SK-N-SH (cell line): ENCODE measurements around the gene RASGEF1B. TPM values are rescaled to one million over a fixed set of nuclear protein-coding genes. Genes with fewer than 3 reads are reported as not detected.

Source experiments
- CTCF ChIA-PET: fragments of 300-600, 350-600 bp; formaldehyde crosslinking; extraction: SDS; loops from one replicate; lab custom pipeline; 2021; lab: Yijun Ruan, JAX
- POLR2A ChIA-PET: fragments of 350-600 bp; sonication (Branson Sonifier 250); formaldehyde crosslinking; extraction: SDS; loops from one replicate; lab custom pipeline; 2020; ENCODE audit warnings: antibody characterized with exemption, inconsistent platforms; lab: Yijun Ruan, JAX
- DNase-seq: peaks from one replicate; pipeline ENCODE4 v3.0.0; 2012
- H2AFZ ChIP-seq: fragments of 200-600 bp; sonication (generic); 2 replicates; pipeline ENCODE4 v1.8.1; 2016; ENCODE audit warnings: antibody characterized with exemption, mild to moderate bottlenecking, low read depth
- H3F3A ChIP-seq: fragments of 200-600 bp; sonication (generic); replicated peaks from 2 replicates; pipeline ENCODE3; 2016; ENCODE audit warnings: antibody characterized with exemption, mild to moderate bottlenecking; ENCODE audit not compliant: insufficient read depth
- H3K27ac ChIP-seq, 2 experiments: fragments of 200-500 bp in 1 of 2; fragments of 200-600 bp in 1 of 2; sonication (Bioruptor generic) in 1 of 2; sonication (generic), shearing (Covaris generic) in 1 of 2; 2 replicates each; pipeline versions ENCODE4 v1.5.1 to v1.6.1; 2014 to 2016; ENCODE audit warnings: low read depth in 2 of 2, inconsistent platforms in 1 of 2, low read length in 1 of 2, mild to moderate bottlenecking in 1 of 2, mixed read lengths in 1 of 2
- H3K27me3 ChIP-seq: fragments of 200-600 bp; sonication (generic), shearing (Covaris generic); 2 replicates; pipeline ENCODE4 v1.6.1; 2016; ENCODE audit warnings: mixed run types; ENCODE audit not compliant: insufficient read depth
- H3K36me3 ChIP-seq, 2 experiments: fragments of 200-500 bp in 1 of 2; fragments of 200-600 bp in 1 of 2; sonication (Bioruptor generic) in 1 of 2; sonication (generic) in 1 of 2; replicated peaks in 1 of 2; 2 replicates each; pipeline versions ENCODE3 to v1.5.1; 2014 to 2016; ENCODE audit warnings: low read length in 1 of 2, mild to moderate bottlenecking in 1 of 2; ENCODE audit not compliant: insufficient read depth in 2 of 2, control insufficient read depth in 1 of 2
- H3K4me1 ChIP-seq, 2 experiments: fragments of 200-500 bp in 1 of 2; fragments of 200-600 bp in 1 of 2; sonication (Bioruptor generic) in 1 of 2; sonication (generic), shearing (Covaris generic) in 1 of 2; 2 replicates each; pipeline versions ENCODE4 v1.5.1 to v1.6.1; 2014 to 2016; ENCODE audit warnings: low read depth in 1 of 2, low read length in 1 of 2, mixed run types in 1 of 2; ENCODE audit not compliant: insufficient read depth in 2 of 2, control insufficient read depth in 1 of 2
- H3K4me2 ChIP-seq: fragments of 200-600 bp; sonication (generic), shearing (Covaris generic); 2 replicates; pipeline ENCODE4 v1.6.1; 2017; ENCODE audit warnings: mixed run types
- H3K4me3 ChIP-seq, 2 experiments: fragments of 200-500 bp in 1 of 2; fragments of 200-600 bp in 1 of 2; sonication (Bioruptor generic) in 1 of 2; sonication (generic), shearing (Covaris generic) in 1 of 2; 2 replicates each; pipeline versions ENCODE4 v1.5.1 to v1.8.1; 2014 to 2016; ENCODE audit warnings: low read depth in 2 of 2, inconsistent platforms in 1 of 2, low read length in 1 of 2, mild to moderate bottlenecking in 1 of 2, mixed read lengths in 1 of 2, moderate library complexity in 1 of 2
- H3K79me2 ChIP-seq: fragments of 200-600 bp; sonication (generic); 2 replicates; pipeline ENCODE4 v1.8.1; 2017; ENCODE audit warnings: mild to moderate bottlenecking; ENCODE audit not compliant: insufficient read depth
- H3K9ac ChIP-seq: fragments of 200-600 bp; sonication (generic); 2 replicates; pipeline ENCODE4 v1.6.1; 2017; ENCODE audit warnings: mixed run types
- H3K9me2 ChIP-seq: fragments of 200-600 bp; sonication (generic); 2 replicates; pipeline ENCODE4 v1.6.1; 2017; ENCODE audit warnings: mixed run types
- H3K9me3 ChIP-seq: fragments of 200-600 bp; sonication (generic); 2 replicates; pipeline ENCODE4 v1.6.1; 2017; ENCODE audit warnings: mixed run types, mild to moderate bottlenecking, moderate library complexity
- H4K20me1 ChIP-seq: fragments of 200-600 bp; sonication (generic); 2 replicates; pipeline ENCODE4 v1.6.1; 2017; ENCODE audit warnings: mild to moderate bottlenecking, mixed run types; ENCODE audit not compliant: insufficient read depth
- CHD2 ChIP-seq: fragments of 150-350 bp; IDR thresholded peaks from 2 replicates; pipeline ENCODE4 v1.6.1; 2018; ENCODE audit warnings: low read length; ENCODE audit not compliant: partially characterized antibody
- CTCF ChIP-seq: fragments of 200-600 bp; sonication (generic); IDR thresholded peaks from 2 replicates; pipeline ENCODE4 v1.6.1; 2017; ENCODE audit warnings: antibody characterized with exemption, mild to moderate bottlenecking, moderate library complexity
- ELF1 ChIP-seq: IDR thresholded peaks from 2 replicates; pipeline ENCODE4 v1.4.0; 2012
- EP300 ChIP-seq, 2 experiments: IDR thresholded peaks; 2 replicates each; pipeline versions ENCODE4 v1.4.0 to v1.6.1; 2012; ENCODE audit warnings: borderline replicate concordance in 1 of 2, low read depth in 1 of 2, low read length in 1 of 2
- EZH2phosphoT487 ChIP-seq: fragments of 200-600 bp; sonication (generic); IDR thresholded peaks from 2 replicates; pipeline ENCODE4 v1.6.1; 2017; ENCODE audit warnings: low read depth, mixed run types, mild to moderate bottlenecking, antibody characterized with exemption, moderate library complexity, borderline replicate concordance
- FOXJ3 ChIP-seq: sonication (generic); formaldehyde crosslinking; IDR thresholded peaks from 2 replicates; pipeline ENCODE4 v1.5.1; 2020; ENCODE audit warnings: mild to moderate bottlenecking, missing genetic modification reagents
- FOXM1 ChIP-seq: IDR thresholded peaks from 2 replicates; pipeline ENCODE4 v1.4.0; 2012; ENCODE audit warnings: low read depth, mild to moderate bottlenecking
- MAX ChIP-seq: IDR thresholded peaks from 2 replicates; pipeline ENCODE4 v1.4.0; 2012; ENCODE audit warnings: low read depth
- MEF2A ChIP-seq: IDR thresholded peaks from 2 replicates; pipeline ENCODE4 v1.4.0; 2012; ENCODE audit warnings: low read depth, borderline replicate concordance
- MXI1 ChIP-seq: IDR thresholded peaks from 2 replicates; pipeline ENCODE4 v1.6.1; 2012; ENCODE audit warnings: mild to moderate bottlenecking, low read depth, low read length, improper control_type of control experiment
- NFIC ChIP-seq: IDR thresholded peaks from 2 replicates; pipeline ENCODE4 v1.4.0; 2012; ENCODE audit warnings: borderline replicate concordance
- NRF1 ChIP-seq: IDR thresholded peaks from 2 replicates; pipeline ENCODE4 v1.6.1; 2012; ENCODE audit warnings: low read depth, mild to moderate bottlenecking, low read length
- POLR2AphosphoS5 ChIP-seq: IDR thresholded peaks from 2 replicates; pipeline ENCODE4 v1.6.1; 2012; ENCODE audit warnings: low read depth, low read length
- RAD21 ChIP-seq: IDR thresholded peaks from 2 replicates; pipeline ENCODE4 v1.6.1; 2012; ENCODE audit warnings: mild to moderate bottlenecking, low read length
- SIN3A ChIP-seq: IDR thresholded peaks from 2 replicates; pipeline ENCODE4 v1.6.1; 2012; ENCODE audit warnings: low read depth, mild to moderate bottlenecking, low read length, moderate library complexity, borderline replicate concordance
- TAF1 ChIP-seq: IDR thresholded peaks from 2 replicates; pipeline ENCODE4 v1.6.1; 2012; ENCODE audit warnings: low read depth, mild to moderate bottlenecking, low read length, moderate library complexity, borderline replicate concordance
- TCF12 ChIP-seq: IDR thresholded peaks from 2 replicates; pipeline ENCODE4 v1.4.0; 2012
- USF2 ChIP-seq: fragments of 150-350 bp; IDR thresholded peaks from 2 replicates; pipeline ENCODE4 v1.6.1; 2017; ENCODE audit warnings: antibody characterized with exemption, low read length, low read depth, borderline replicate concordance
- WGBS: methylation state at CpG from one replicate; pipeline ENCODE4 v1.1.6; 2017; ENCODE audit warnings: low lambda C conversion rate; 5-methylcytosine and 5-hydroxymethylcytosine counted together
- polyA plus RNA-seq, 3 experiments: library from polyadenylated mRNA; depleted of rRNA; stranded (reverse); fragments of >200 nt; gene quantifications; 2 replicates each; pipeline ENCODE4 v1.2.3, GENCODE V29; 2012

The RASGEF1B gene
- polyA plus RNA-seq, 1 of the 3 experiments (the other 2 are of a cell fraction), result not detected

- DNase-seq, result no peak
- ChIA-PET CTCF (interaction anchor here (1.7 kb wide), 1 partner anchor 22 kb away, joined by 9 read pairs; no protein-coding TSS in a partner anchor), POLR2A (no interaction called here)
- Histone ChIP-seq H3K27me3 (no peaks in the 10 kb centered on the region; the same call in 1 of the 2 replicates), H3K79me2 (no peaks in the 10 kb centered on the region), H3K4me3 (no peak overlapping the region), H2AFZ (no peak overlapping the region), H3K9me2 (no peaks in the 10 kb centered on the region), H3K4me2 (no peak overlapping the region), H3K9me3 (no peaks in the 10 kb centered on the region)
- WGBS, result 5% methylated on average over 5 of the region's 5 CpGs
- no peak for TF ChIP-seq FOXM1
- TF ChIP-seq MEF2A, result no peak
- no peak for TF ChIP-seq NFIC
- no peak for TF ChIP-seq TCF12
- TF ChIP-seq RAD21, result no peak
- TF ChIP-seq, all 33 proteins: peak for 0
- H4K20me1 ChIP-seq, result no peaks in the 10 kb centered on the region
- H3K9ac ChIP-seq, result no peak overlapping the region
- no peaks in the 10 kb centered on the region for H3F3A ChIP-seq
- H3K4me1 ChIP-seq, result no peaks in the 10 kb centered on the region
- H3K36me3 ChIP-seq, result no peaks in the 10 kb centered on the region
- H3K27ac ChIP-seq, result no peak overlapping the region
These were observed 26.5 kb downstream of the RASGEF1B start for GRCh38 chr4:81445196-81445595.

GRCh38 chr4:81442484-81443085 lies 29.1 kb downstream of the RASGEF1B start:
- H3K27ac ChIP-seq, result no peak overlapping the region
- POLR2A ChIA-PET, result no interaction called here
- CTCF ChIA-PET, result interaction anchor here (1.4 to 1.5 kb wide), 2 partner anchors 24 to 760 kb away, joined by 3 to 5 read pairs; no protein-coding TSS in a partner anchor
- no peaks in the 10 kb centered on the region for H3K79me2 ChIP-seq
- no peak for DNase-seq
- WGBS, result 12% methylated on average over 4 of the region's 4 CpGs
- H3K9me2 ChIP-seq, result no peaks in the 10 kb centered on the region
- no peaks in the 10 kb centered on the region; the same call in 1 of the 2 replicates for H3K27me3 ChIP-seq
- no peak overlapping the region for H3K4me3 ChIP-seq
- no peaks in the 10 kb centered on the region for H4K20me1 ChIP-seq
- TF ChIP-seq FOXM1 (no peak), MAX (no peak), EZH2phosphoT487 (no peak), CHD2 (no peak), POLR2AphosphoS5 (no peak)
- no peaks in the 10 kb centered on the region for H3K9me3 ChIP-seq
- no peak overlapping the region for H3K4me2 ChIP-seq
- no peak overlapping the region for H3K9ac ChIP-seq
- H3K4me1 ChIP-seq, result no peaks in the 10 kb centered on the region
- H3K36me3 ChIP-seq, result no peaks in the 10 kb centered on the region
- H3F3A ChIP-seq, result no peaks in the 10 kb centered on the region
- H2AFZ ChIP-seq, result no peak overlapping the region

- Histone ChIP-seq H3K9ac (no peak overlapping the region), H3F3A (no peaks in the 10 kb centered on the region), H3K27me3 (no peaks in the 10 kb centered on the region; the same call in 1 of the 2 replicates), H4K20me1 (no peaks in the 10 kb centered on the region), H3K4me2 (no peak overlapping the region), H3K27ac (no peak overlapping the region), H3K79me2 (no peaks in the 10 kb centered on the region), H2AFZ (no peak overlapping the region), H3K36me3 (no peaks in the 10 kb centered on the region), H3K9me2 (no peaks in the 10 kb centered on the region), H3K4me3 (no peak overlapping the region), H3K4me1 (no peaks in the 10 kb centered on the region), H3K9me3 (no peaks in the 10 kb centered on the region)
- no peak for DNase-seq
- WGBS, result 3% methylated on average over 4 of the region's 4 CpGs
- CTCF ChIA-PET, result interaction anchor here (1.1 kb wide), 1 partner anchor 26 kb away, joined by 3 read pairs; no protein-coding TSS in a partner anchor
- POLR2A ChIA-PET, result no interaction called here
- TF ChIP-seq CTCF (no peak), ELF1 (no peak), NRF1 (no peak), EP300 (IDR thresholded peaks at IDR 0.05; ENCODE audit: borderline replicate concordance in 1 of 2, low read depth in 1 of 2, low read length in 1 of 2) (no peak), USF2 (no peak), SIN3A (no peak), MXI1 (no peak), FOXM1 (no peak), POLR2AphosphoS5 (no peak), TAF1 (no peak), FOXJ3 (CRISPR knock-in tag) (no peak)
These were observed 30.8 kb downstream of the RASGEF1B start for GRCh38 chr4:81440949-81441348.
